NCI-H1048 (cell line): ENCODE measurements around the gene TBC1D2.

Experiments
- DNase-seq: peaks from one replicate; lab custom pipeline; 2025; lab: John Stamatoyannopoulos, UW

Gene TBC1D2

GRCh38 chr9:98215821-98216220, 39.6 kb downstream of the TBC1D2 start:
- no peak for DNase-seq

- DNase-seq: no peak
Measured at GRCh38 chr9:98215271-98215670, 40.2 kb downstream of the TBC1D2 start.

GRCh38 chr9:98214811-98215210, 40.6 kb downstream of the TBC1D2 start:
- DNase-seq: no peak

GRCh38 chr9:98211260-98211659, 44.2 kb downstream of the TBC1D2 start:
- DNase-seq: no peak

- DNase-seq: no peak
Measured at GRCh38 chr9:98210435-98210834, 45.0 kb downstream of the TBC1D2 start.

GRCh38 chr9:98209530-98209929, 45.9 kb downstream of the TBC1D2 start:
- no peak for DNase-seq

- DNase-seq: no peak
Measured at GRCh38 chr9:98208635-98209034, 46.8 kb downstream of the TBC1D2 start.

GRCh38 chr9:98207606-98208005, 47.8 kb downstream of the TBC1D2 start:
- DNase-seq: no peak

GRCh38 chr9:98206754-98207153, 48.7 kb downstream of the TBC1D2 start:
- DNase-seq: no peak

- DNase-seq: no peak
Measured at GRCh38 chr9:98204692-98205091, 50.8 kb downstream of the TBC1D2 start.

GRCh38 chr9:98203153-98203552, 52.3 kb downstream of the TBC1D2 start:
- no peak for DNase-seq

GRCh38 chr9:98202252-98202651, 53.2 kb downstream of the TBC1D2 start:
- no peak for DNase-seq

GRCh38 chr9:98201749-98202148, 53.7 kb downstream of the TBC1D2 start:
- DNase-seq: no peak

GRCh38 chr9:98201102-98201501, 54.3 kb downstream of the TBC1D2 start:
- no peak for DNase-seq

GRCh38 chr9:98199388-98200033, 55.9 kb downstream of the TBC1D2 start:
- no peak for DNase-seq

GRCh38 chr9:98195671-98196070, 59.8 kb downstream of the TBC1D2 start:
- no peak for DNase-seq

GRCh38 chr9:98193336-98193944, 62.0 kb downstream of the TBC1D2 start:
- DNase-seq: no peak

- DNase-seq: no peak
Measured at GRCh38 chr9:98192503-98193335, 62.7 kb downstream of the TBC1D2 start, which contains the start of gene CORO2A. TSS of gene CORO2A (minus strand) at chr9:98192637. CDS start at chr9:98157660, 34,977 bp downstream.

GRCh38 chr9:98191671-98192502, 63.6 kb downstream of the TBC1D2 start:
- DNase-seq: no peak

GRCh38 chr9:98191181-98191608, 64.3 kb downstream of the TBC1D2 start:
- no peak for DNase-seq

- no peak for DNase-seq
Measured at GRCh38 chr9:98190757-98191105, 64.7 kb downstream of the TBC1D2 start.

GRCh38 chr9:98189412-98189811, 66.0 kb downstream of the TBC1D2 start:
- DNase-seq: no peak
